ENCODE data around the gene PSME2.
"Not testable (repeated sequence)": the region's sequence is repeated elsewhere in the genome, so short reads cannot be mapped to it uniquely, and the experiment has no call there.

PSME2 gene

GRCh38 chr14:24110060-24110459 is 36.4 kb downstream of the PSME2 start:
- H3K27ac ChIP-seq = no peak overlapping the region
- no peaks in the 10 kb centered on the region for H3K9me3 ChIP-seq (ENCODE audit: severe bottlenecking)
- DNase-seq = no peak
- H3K4me3 ChIP-seq (ENCODE audit: low read depth, low read length) = no peak overlapping the region
- no peaks in the 10 kb centered on the region for H3K27me3 ChIP-seq (ENCODE audit: insufficient read depth, low read depth, severe bottlenecking)
- no peaks in the 10 kb centered on the region for H3K36me3 ChIP-seq
- no peak for TF ChIP-seq CTCF (IDR thresholded peaks at IDR 0.05; ENCODE audit: low read depth, low read length)

- DNase-seq = no peak
- no peaks in the 10 kb centered on the region for H3K36me3 ChIP-seq
- no peak for TF ChIP-seq CTCF (IDR thresholded peaks at IDR 0.05; ENCODE audit: low read depth, low read length)
- H3K27ac ChIP-seq = no peak overlapping the region
- no peaks in the 10 kb centered on the region for H3K27me3 ChIP-seq (ENCODE audit: insufficient read depth, low read depth, severe bottlenecking)
- peaks cover 2% of the 10 kb centered on the region for H3K9me3 ChIP-seq (ENCODE audit: severe bottlenecking)
- H3K4me3 ChIP-seq (ENCODE audit: low read depth, low read length) = no peak overlapping the region
Measured at GRCh38 chr14:24108336-24108874, 38.0 kb downstream of the PSME2 start.

DNA sequence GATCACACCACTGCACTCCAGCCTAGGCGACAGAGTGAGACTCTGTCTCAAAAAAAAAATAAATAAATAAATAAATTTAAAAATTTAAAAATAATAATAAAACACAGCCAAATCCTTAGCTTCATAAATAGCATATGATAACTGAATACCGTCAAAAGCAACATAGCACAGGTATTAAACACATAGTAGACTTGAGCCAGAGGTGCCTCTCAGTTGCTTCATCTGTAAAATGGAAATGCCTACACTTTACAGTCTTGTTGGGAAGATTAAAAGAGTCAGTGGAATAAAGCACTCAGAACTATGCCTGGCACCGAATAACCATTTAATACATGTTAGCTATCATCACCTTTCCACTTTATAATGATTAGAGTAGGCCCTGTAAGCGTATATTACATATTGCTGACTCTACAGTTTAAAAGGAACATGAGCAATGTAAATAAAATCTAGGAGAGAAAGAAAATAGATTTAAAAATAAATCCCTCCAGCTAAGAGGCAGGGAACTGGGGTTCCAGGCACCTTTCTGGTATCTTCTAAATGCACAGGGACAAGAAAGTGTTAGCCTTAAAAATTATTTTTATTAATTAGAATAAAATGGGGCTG is 39.6 kb downstream of the PSME2 start:
- Histone ChIP-seq H3K4me3 (ENCODE audit: low read depth, low read length) (no peak overlapping the region), H3K27ac (no peak overlapping the region), H3K9me3 (ENCODE audit: severe bottlenecking) (peaks cover 2% of the 10 kb centered on the region), H3K36me3 (no peaks in the 10 kb centered on the region), H3K27me3 (ENCODE audit: insufficient read depth, low read depth, severe bottlenecking) (no peaks in the 10 kb centered on the region)
- DNase-seq = no peak
- no peak for TF ChIP-seq CTCF (IDR thresholded peaks at IDR 0.05; ENCODE audit: low read depth, low read length)

GRCh38 chr14:24105609-24106239 is 40.7 kb downstream of the PSME2 start:
- not testable (repeated sequence) for DNase-seq; H3K36me3 ChIP-seq; H3K4me3 ChIP-seq (ENCODE audit: low read depth, low read length); H3K27me3 ChIP-seq (ENCODE audit: insufficient read depth, low read depth, severe bottlenecking); H3K9me3 ChIP-seq (ENCODE audit: severe bottlenecking); H3K27ac ChIP-seq

- DNase-seq = no peak
- H3K4me3 ChIP-seq (ENCODE audit: low read depth, low read length) = no peak overlapping the region
- H3K27me3 ChIP-seq (ENCODE audit: insufficient read depth, low read depth, severe bottlenecking) = no peaks in the 10 kb centered on the region
- H3K36me3 ChIP-seq = no peaks in the 10 kb centered on the region
- H3K9me3 ChIP-seq (ENCODE audit: severe bottlenecking) = peaks cover 2% of the 10 kb centered on the region
- no peak overlapping the region for H3K27ac ChIP-seq
- TF ChIP-seq CTCF (IDR thresholded peaks at IDR 0.05; ENCODE audit: low read depth, low read length) = no peak
Measured at GRCh38 chr14:24103451-24103850, 43.0 kb downstream of the PSME2 start.

DNA sequence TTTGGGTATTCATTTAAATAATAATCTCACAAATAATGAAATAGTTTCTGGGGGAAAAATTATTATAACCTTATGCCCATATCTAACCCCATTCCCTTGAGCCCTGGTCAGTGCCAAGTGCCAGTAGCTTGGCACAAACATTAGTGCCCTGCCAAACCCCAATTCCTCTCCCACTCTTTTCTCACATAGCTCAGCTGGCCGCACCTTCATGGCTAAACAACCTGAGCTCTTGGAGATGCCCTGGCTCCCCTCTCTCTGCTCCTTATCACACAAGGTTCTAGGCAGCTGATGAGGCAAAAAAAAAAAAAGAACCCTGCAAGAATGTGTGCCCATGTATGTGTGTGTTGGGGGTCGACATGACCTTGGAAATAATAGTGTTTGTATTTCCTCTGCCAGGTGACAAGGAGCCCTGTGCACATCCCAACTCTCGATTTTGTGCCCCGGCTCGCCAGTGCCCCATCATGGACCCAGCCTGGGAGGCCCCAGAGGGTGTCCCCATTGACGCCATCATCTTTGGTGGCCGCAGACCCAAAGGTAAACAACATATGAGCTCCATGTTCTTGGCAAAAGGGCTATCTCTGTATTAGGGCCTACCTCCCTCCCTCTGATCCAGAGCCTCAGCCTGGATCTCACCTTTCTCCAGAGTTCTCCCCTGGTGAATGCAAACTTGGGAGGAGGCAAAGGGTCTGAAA is 43.9 kb downstream of the PSME2 start:
- Histone ChIP-seq H3K27ac (no peak overlapping the region), H3K9me3 (ENCODE audit: severe bottlenecking) (peaks cover 2% of the 10 kb centered on the region), H3K27me3 (ENCODE audit: insufficient read depth, low read depth, severe bottlenecking) (no peaks in the 10 kb centered on the region), H3K4me3 (ENCODE audit: low read depth, low read length) (no peak overlapping the region), H3K36me3 (no peaks in the 10 kb centered on the region)
- no peak for TF ChIP-seq CTCF (IDR thresholded peaks at IDR 0.05; ENCODE audit: low read depth, low read length)
- DNase-seq = no peak

Measured in WERI-Rb-1 (cell line).